Choroid plexus epithelial cell (primary cell): ENCODE results near the gene AFAP1.

ENCODE experiments used
- DNase-seq: peaks from one replicate; pipeline ENCODE4 v3.0.0-alpha.2; 2010; ENCODE audit warnings: low read depth
- H3K4me3 ChIP-seq: 2 replicates; pipeline ENCODE4 v1.5.1; 2011; ENCODE audit warnings: low read depth, mild to moderate bottlenecking, control low read depth, low read length, moderate library complexity
- CTCF ChIP-seq: conservative IDR thresholded peaks from 2 replicates; pipeline ENCODE4 v1.5.1; 2011; ENCODE audit warnings: low read depth, mild to moderate bottlenecking, control low read depth, inconsistent platforms, low read length, moderate library complexity

The AFAP1 gene

GRCh38 chr4:7871356-7871755 lies 68.3 kb downstream of the AFAP1 start:
- DNase-seq, result no peak
- no peak for TF ChIP-seq CTCF
- H3K4me3 ChIP-seq, result no peak overlapping the region

- H3K4me3 ChIP-seq, result no peak overlapping the region
- TF ChIP-seq CTCF, result no peak
These were observed 70.7 kb downstream of the AFAP1 start for GRCh38 chr4:7868892-7869471.

GRCh38 chr4:7868436-7868775 lies 71.3 kb downstream of the AFAP1 start:
- no peak for DNase-seq
- no peak overlapping the region for H3K4me3 ChIP-seq
- no peak for TF ChIP-seq CTCF

More at GRCh38 chr4:7868892-7869471, 70.7 kb downstream of the AFAP1 start:
- no peak for DNase-seq

GRCh38 chr4:7867701-7868435 lies 71.8 kb downstream of the AFAP1 start:
- no peak for DNase-seq
- H3K4me3 ChIP-seq, result no peak overlapping the region
- TF ChIP-seq CTCF, result no peak

GRCh38 chr4:7867191-7867590 lies 72.5 kb downstream of the AFAP1 start:
- no peak overlapping the region for H3K4me3 ChIP-seq
- no peak for TF ChIP-seq CTCF
- no peak for DNase-seq

GRCh38 chr4:7865533-7865932 lies 74.1 kb downstream of the AFAP1 start:
- TF ChIP-seq CTCF, result no peak

GRCh38 chr4:7864685-7865084 lies 75.0 kb downstream of the AFAP1 start:
- TF ChIP-seq CTCF, result no peak
- no peak for DNase-seq
- no peak overlapping the region for H3K4me3 ChIP-seq

More at GRCh38 chr4:7865533-7865932, 74.1 kb downstream of the AFAP1 start:
- no peak for DNase-seq
- H3K4me3 ChIP-seq, result no peak overlapping the region
